K562 (cell line): ENCODE results near the gene RGS3. TPM values are rescaled to one million over a fixed set of nuclear protein-coding genes. Genes with fewer than 3 reads are reported as not detected.

Source experiments
- ATAC-seq: fragments of 200-7000 bp; cut with Tn5 transposase; 3 replicates; pipeline ENCODE4 v1.9.1; 2020; ENCODE audit warnings: moderate library complexity
- BruUV-seq: library from RNA; stranded (reverse); fragments of 400-500 nt; replicated peaks from 2 replicates; lab custom pipeline; 2021; lab: Mats Ljungman, UMichigan
- CTCF ChIA-PET: fragments of 300-600 bp; formaldehyde crosslinking; extraction: SDS; loops from one replicate; lab custom pipeline; 2021; ENCODE audit warnings: low intra/inter-chr PET ratio; lab: Yijun Ruan, JAX
- POLR2A ChIA-PET: fragments of 300-600, 350-650 bp; sonication (Branson Sonifier 250); formaldehyde crosslinking; extraction: SDS; loops from one replicate; lab custom pipeline; 2021; ENCODE audit warnings: antibody characterized with exemption, inconsistent platforms; lab: Yijun Ruan, JAX
- DNase-seq, 4 experiments: peaks; one replicate each; pipeline versions ENCODE4 v3.0.0 to v3.0.0-alpha.2; 2011 to 2018; ENCODE audit warnings: low spot score in 3 of 4, mixed read lengths in 3 of 4; ENCODE audit errors: extremely low read depth in 1 of 4
- FAIRE-seq: peaks from 2 replicates; lab custom pipeline; 2011; peaks lifted over from hg19 to GRCh38; lab: Jason Lieb, UNC
- H2AFZ ChIP-seq: 2 replicates; pipeline ENCODE4 v1.6.0; 2011; ENCODE audit warnings: low read depth, low read length, control low read depth, inconsistent platforms
- H3K27ac ChIP-seq: fragments of 200-600 bp; 3 replicates; pipeline ENCODE4 v1.8.0; 2011; ENCODE audit warnings: low read depth, mild to moderate bottlenecking, control low read depth, inconsistent platforms, low read length, moderate library complexity, mixed read lengths; ENCODE audit errors: extremely low read depth
- H3K27me3 ChIP-seq, 2 experiments: fragments of 300-600 bp in 1 of 2; 2 replicates in 1 of 2; 3 replicates in 1 of 2; pipeline versions ENCODE4 v1.6.0 to v1.8.0; 2011; ENCODE audit warnings: inconsistent platforms in 2 of 2, low read length in 2 of 2, mild to moderate bottlenecking in 1 of 2, mixed read lengths in 1 of 2, moderate library complexity in 1 of 2; ENCODE audit not compliant: control insufficient read depth in 2 of 2, insufficient read depth in 2 of 2
- H3K36me3 ChIP-seq: fragments of 300-600 bp; 3 replicates; pipeline ENCODE4 v1.8.0; 2011; ENCODE audit warnings: mild to moderate bottlenecking, low read length, inconsistent platforms; ENCODE audit not compliant: control insufficient read depth, insufficient read depth
- H3K4me1 ChIP-seq, 2 experiments: fragments of 200-600 bp in 1 of 2; replicated peaks in 1 of 2; 2 replicates in 1 of 2; 3 replicates in 1 of 2; pipeline versions ENCODE4 v1.5.1 to v1.8.0; 2011; ENCODE audit warnings: inconsistent platforms in 2 of 2, low read length in 2 of 2, mild to moderate bottlenecking in 1 of 2, mixed read lengths in 1 of 2, moderate library complexity in 1 of 2; ENCODE audit not compliant: control insufficient read depth in 2 of 2, insufficient read depth in 2 of 2
- H3K4me2 ChIP-seq: 2 replicates; pipeline ENCODE4 v1.6.1; 2011; ENCODE audit warnings: low read length, control low read depth, inconsistent platforms, mixed read lengths; ENCODE audit not compliant: insufficient read depth
- H3K4me3 ChIP-seq: fragments of 200-600 bp; sonication (generic), shearing (Covaris generic); 2 replicates; pipeline ENCODE4 v1.5.1; 2016; ENCODE audit warnings: control low read depth, inconsistent platforms
- H3K79me2 ChIP-seq: fragments of 200-600 bp; 3 replicates; pipeline ENCODE4 v1.8.0; 2011; ENCODE audit warnings: low read length, inconsistent platforms; ENCODE audit not compliant: control insufficient read depth, insufficient read depth
- H3K9ac ChIP-seq, 2 experiments: 2 replicates each; pipeline versions ENCODE4 v1.6.0 to v1.6.1; 2011; ENCODE audit warnings: low read depth in 2 of 2, low read length in 2 of 2, control low read depth in 1 of 2, inconsistent platforms in 1 of 2, mild to moderate bottlenecking in 1 of 2, mixed read lengths in 1 of 2; ENCODE audit not compliant: insufficient read depth in 1 of 2
- H3K9me1 ChIP-seq: one replicate; pipeline ENCODE4 v1.6.0; 2011; ENCODE audit warnings: inconsistent platforms, mild to moderate bottlenecking, low read length, moderate library complexity; ENCODE audit not compliant: control insufficient read depth, insufficient read depth
- H3K9me3 ChIP-seq: replicated peaks from 2 replicates; pipeline ENCODE4 v1.5.1; 2011; ENCODE audit warnings: low read depth, low read length, inconsistent platforms; ENCODE audit not compliant: control insufficient read depth, insufficient read depth
- H4K20me1 ChIP-seq: replicated peaks from 2 replicates; pipeline ENCODE4 v1.6.1; 2011; ENCODE audit warnings: low read length, inconsistent platforms, mixed read lengths; ENCODE audit not compliant: control insufficient read depth, insufficient read depth
- CLOCK ChIP-seq: fragments of 250-450 bp; sonication (Bioruptor Pico); IDR thresholded peaks from 2 replicates; pipeline ENCODE4 v1.4.0; 2020; ENCODE audit warnings: mild to moderate bottlenecking, moderate library complexity, borderline replicate concordance
- LEF1 ChIP-seq: fragments of 450-650 bp; IDR thresholded peaks from 2 replicates; pipeline ENCODE4 v1.6.1; 2016; ENCODE audit warnings: mild to moderate bottlenecking
- ZNF280B ChIP-seq: fragments of 250-450 bp; sonication (Bioruptor Pico); IDR thresholded peaks from 2 replicates; pipeline ENCODE4 v1.5.1; 2021; ENCODE audit warnings: mild to moderate bottlenecking
- WGBS: fragments of 100-300 bp; shearing (Covaris generic); methylation state at CpG from one replicate; pipeline ENCODE4 v1.1.6; 2016; ENCODE audit warnings: low coverage, mixed read lengths; ENCODE audit not compliant: insufficient coverage; ENCODE audit errors: missing lambda C conversion rate; 5-methylcytosine and 5-hydroxymethylcytosine counted together
- in situ Hi-C: fragments of 300-500 bp; cut with MboI; formaldehyde crosslinking; loops from 4 replicates; pipeline ENCODE4 v1.15.0; 2018; ENCODE audit warnings: inconsistent platforms, mixed read lengths
- intact Hi-C: fragments of 100-400 bp; cut with micrococcal nuclease; formaldehyde crosslinking; loops from 2 replicates; pipeline ENCODE4 v1.14.2; 2022
- polyA plus RNA-seq, 8 experiments: library from polyadenylated mRNA; depleted of rRNA in 4 of 8; stranded (reverse) in 5 of 8; unstranded in 3 of 8; fragments of >200 nt; fragmentation: Nextera tagmentation in 2 of 8; fragmentation: Illumina TruSeq in 1 of 8; extraction: Ambion mirVana in 2 of 8; extraction: Trizol in 1 of 8; gene quantifications; 2 replicates each; pipeline versions ENCODE4 v1.2.1 to v1.2.3, GENCODE V29; 2011 to 2014; ENCODE audit warnings: inconsistent platforms in 1 of 8, missing spikeins in 1 of 8
- total RNA-seq, 7 experiments: library from RNA; depleted of rRNA in 6 of 7; stranded (reverse); fragments of >200 nt in 6 of 7; fragmentation: Illumina TruSeq in 2 of 7; extraction: Trizol in 2 of 7; gene quantifications; 2 replicates each; pipeline versions ENCODE4 v1.2.1 to v1.2.3, GENCODE V29; 2011 to 2021; ENCODE audit warnings: low replicate concordance in 1 of 7

The RGS3 gene
- total and polyA plus RNA-seq, 9 of the 15 experiments (the other 6 are each of a cell fraction or from before 2014, with no cell fraction given): 0.08 to 2.9 (median 0.95) TPM

GRCh38 chr9:113511047-113511521 is 47.6 kb downstream of the RGS3 start:
- Histone ChIP-seq H3K79me2 (no peaks in the 10 kb centered on the region), H3K9me3 (no peaks in the 10 kb centered on the region), H3K36me3 (no peaks in the 10 kb centered on the region), H3K9ac (no peak overlapping the region), H3K27ac (no peak overlapping the region), H2AFZ (no peak overlapping the region), H4K20me1 (no peaks in the 10 kb centered on the region; the same call in 1 of the 2 replicates), H3K4me3 (no peak overlapping the region), H3K9me1 (no peaks in the 10 kb centered on the region), H3K4me1 (peaks cover 0 to 8% of the 10 kb centered on the region in 2 experiments; a peak in 1 of 5 replicates), H3K4me2 (no peak overlapping the region), H3K27me3 (peaks cover 62 to 88% of the 10 kb centered on the region in 2 experiments)
- TF ChIP-seq LEF1 (no peak), ZNF280B (CRISPR knock-in tag) (no peak), CLOCK (CRISPR knock-in tag) (no peak)
- intact Hi-C loops: no loop called here
- no peak for FAIRE-seq
- 0% methylated on average over 6 of the region's 6 CpGs for WGBS
- CTCF ChIA-PET: no interaction called here
- no TSS peak for BruUV-seq
- POLR2A ChIA-PET: no interaction called here
- in situ Hi-C loops: no loop called here
- ATAC-seq: no peak
- DNase-seq: no peak
